Measurements from ENCODE around the gene EDIL3.

GRCh38 chr5:83895860-83896259, 488.8 kb downstream of the EDIL3 start:
- TF ChIP-seq POLR2AphosphoS5 (IDR thresholded peaks at IDR 0.05; ENCODE audit: low read depth, low read length): no peak
- TF ChIP-seq REST (IDR thresholded peaks at IDR 0.05; ENCODE audit: insufficient read depth in 1 of 2, low read depth in 2 of 2, low read length in 2 of 2): no peak

Data from PFSK-1 (cell line).